A673 (cell line): ENCODE results near the gene SRGAP1. TPM values are rescaled to one million over a fixed set of nuclear protein-coding genes. Genes with fewer than 3 reads are reported as not detected.

Source experiments
- BruUV-seq: library from RNA; stranded (reverse); fragments of 400-500 nt; replicated peaks from 2 replicates; lab custom pipeline; 2021; lab: Mats Ljungman, UMichigan
- CTCF ChIA-PET: fragments of 300-600 bp; sonication (Branson Sonifier 250); formaldehyde crosslinking; loops from one replicate; lab custom pipeline; 2022; ENCODE audit warnings: antibody characterized with exemption; lab: Charles Lee
- POLR2A ChIA-PET: fragments of 300-600 bp; sonication (Branson Sonifier 250); formaldehyde crosslinking; loops from one replicate; lab custom pipeline; 2022; ENCODE audit warnings: antibody characterized with exemption; ENCODE audit not compliant: low non-redundant PET; lab: Charles Lee
- DNase-seq: peaks from one replicate; pipeline ENCODE4 v3.0.0-alpha.2; 2015; ENCODE audit warnings: low spot score
- H3K27ac ChIP-seq: fragments of 200-600 bp; sonication (generic); 2 replicates; pipeline ENCODE4 v1.5.1; 2016; ENCODE audit warnings: mixed run types, low read depth, mild to moderate bottlenecking, mixed read lengths, antibody characterized with exemption, low read length; ENCODE audit not compliant: poor library complexity, severe bottlenecking
- H3K27me3 ChIP-seq: fragments of 200-600 bp; sonication (generic); replicated peaks from 2 replicates; pipeline ENCODE4 v1.6.1; 2017; ENCODE audit warnings: mixed run types, low read depth, mild to moderate bottlenecking, mixed read lengths, antibody characterized with exemption, low read length; ENCODE audit not compliant: insufficient read depth, poor library complexity
- H3K36me3 ChIP-seq: fragments of 200-600 bp; sonication (generic); 2 replicates; pipeline ENCODE4 v1.6.1; 2016; ENCODE audit warnings: mixed run types, mild to moderate bottlenecking, mixed read lengths, antibody characterized with exemption, low read length; ENCODE audit not compliant: insufficient read depth, poor library complexity, severe bottlenecking
- H3K4me1 ChIP-seq: fragments of 200-600 bp; sonication (generic); 2 replicates; pipeline ENCODE4 v1.6.1; 2017; ENCODE audit warnings: mixed run types, mild to moderate bottlenecking, mixed read lengths, antibody characterized with exemption, low read length; ENCODE audit not compliant: insufficient read depth, poor library complexity, severe bottlenecking
- H3K4me3 ChIP-seq: fragments of 200-600 bp; sonication (generic); 2 replicates; pipeline ENCODE4 v1.5.1; 2016; ENCODE audit warnings: low read depth, mixed run types, mild to moderate bottlenecking, mixed read lengths, low read length; ENCODE audit not compliant: poor library complexity, severe bottlenecking
- H3K9me3 ChIP-seq: fragments of 200-600 bp; sonication (generic); 2 replicates; pipeline ENCODE4 v1.6.1; 2016; ENCODE audit warnings: mixed run types, low read depth, mild to moderate bottlenecking, mixed read lengths, antibody characterized with exemption, low read length; ENCODE audit not compliant: poor library complexity, severe bottlenecking
- CTCF ChIP-seq: fragments of 300-800, 200-600 bp; sonication (generic); conservative IDR thresholded peaks from 2 replicates; pipeline ENCODE4 v1.5.1; 2017; ENCODE audit warnings: low read depth, mild to moderate bottlenecking, antibody characterized with exemption, low read length, moderate library complexity, mixed read lengths
- EZH2 ChIP-seq: fragments of 200-600 bp; sonication (generic); IDR thresholded peaks from 2 replicates; pipeline ENCODE4 v1.6.1; 2017; ENCODE audit warnings: borderline replicate concordance, low read depth, mild to moderate bottlenecking, mixed read lengths, antibody characterized with exemption, low read length; ENCODE audit not compliant: poor library complexity, severe bottlenecking
- intact Hi-C: fragments of 100-400 bp; cut with micrococcal nuclease; formaldehyde crosslinking; loops from one replicate; pipeline ENCODE4 v1.10.0; 2022; ENCODE audit not compliant: unreplicated experiment
- total RNA-seq: library from RNA; stranded (reverse); gene quantifications from 2 replicates; pipeline ENCODE4 v1.2.3, GENCODE V29; 2021

The SRGAP1 gene
- total RNA-seq, 1 experiment from 2014 or later, result 9.7 TPM

GRCh38 chr12:63942464-63943241 lies 98.2 kb downstream of the SRGAP1 start:
- no peaks in the 10 kb centered on the region for H3K9me3 ChIP-seq
- no peak for DNase-seq
- BruUV-seq, result no TSS peak
- no peaks in the 10 kb centered on the region for H3K27me3 ChIP-seq
- no peak overlapping the region for H3K4me3 ChIP-seq
- H3K36me3 ChIP-seq, result no peaks in the 10 kb centered on the region
- H3K27ac ChIP-seq, result peak overlapping the region; percentile 79
- TF ChIP-seq EZH2 (no peak), CTCF (no peak)
- CTCF ChIA-PET, result no interaction called here
- peaks cover 75% of the 10 kb centered on the region for H3K4me1 ChIP-seq
- intact Hi-C loops, result no loop called here
- POLR2A ChIA-PET, result no interaction called here

GRCh38 chr12:63944034-63944579 lies 99.6 kb downstream of the SRGAP1 start:
- Histone ChIP-seq H3K9me3 (no peaks in the 10 kb centered on the region), H3K36me3 (no peaks in the 10 kb centered on the region), H3K27ac (peak overlapping the region; percentile 79), H3K4me3 (no peak overlapping the region), H3K4me1 (peaks cover 77% of the 10 kb centered on the region), H3K27me3 (no peaks in the 10 kb centered on the region)
- ChIA-PET CTCF (no interaction called here), POLR2A (no interaction called here)
- no TSS peak for BruUV-seq
- TF ChIP-seq CTCF, result no peak
- no peak for TF ChIP-seq EZH2
- DNase-seq, result no peak
- intact Hi-C loops, result no loop called here

DNA sequence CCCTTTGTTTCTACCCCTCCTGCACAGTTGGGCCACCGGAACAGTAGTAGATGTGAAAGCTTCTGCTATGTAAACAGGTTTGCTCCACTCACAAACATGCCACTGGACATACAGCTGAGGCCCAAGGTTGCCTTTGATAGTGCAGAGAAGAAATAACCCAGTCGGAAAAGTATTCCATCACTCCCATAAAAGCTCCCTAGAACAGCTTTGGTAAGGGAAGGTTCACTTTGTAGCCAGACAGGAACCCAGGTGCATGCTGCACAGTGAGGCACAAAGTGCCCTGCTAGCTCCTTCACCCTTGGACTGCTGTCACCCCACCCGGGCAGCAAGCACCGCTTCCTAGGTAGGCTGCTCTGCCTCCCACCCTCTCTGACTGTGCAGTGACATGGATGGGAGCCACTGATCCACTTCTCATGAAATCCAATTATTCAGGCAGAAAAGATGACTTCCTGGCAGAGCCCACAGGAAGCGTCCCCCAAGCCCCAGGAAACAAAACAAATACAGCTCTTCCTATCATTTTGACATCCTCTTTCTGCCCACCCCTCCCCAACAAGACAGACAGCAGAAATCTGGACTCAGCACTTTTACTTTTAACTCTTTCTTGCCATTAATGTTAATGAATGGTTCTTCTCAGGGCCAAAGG lies 100.2 kb downstream of the SRGAP1 start:
- POLR2A ChIA-PET, result interaction anchor here (0.7 kb wide), 2 partner anchors 31 to 798 kb away, joined by 3 to 4 read pairs; no protein-coding TSS in a partner anchor
- no peak overlapping the region for H3K4me3 ChIP-seq
- peak; percentile 96 for DNase-seq
- no peaks in the 10 kb centered on the region for H3K27me3 ChIP-seq
- H3K27ac ChIP-seq, result peak overlapping the region; percentile 79
- CTCF ChIA-PET, result no interaction called here
- intact Hi-C loops, result no loop called here
- H3K4me1 ChIP-seq, result peaks cover 71% of the 10 kb centered on the region
- H3K36me3 ChIP-seq, result no peaks in the 10 kb centered on the region
- BruUV-seq, result no TSS peak
- no peaks in the 10 kb centered on the region for H3K9me3 ChIP-seq
- TF ChIP-seq CTCF (no peak), EZH2 (no peak)
